Dermis blood vessel endothelial cell (primary cell): ENCODE measurements around the gene NKTR. TPM values are rescaled to one million over a fixed set of nuclear protein-coding genes. Genes with fewer than 3 reads are reported as not detected.

Experiments used
- DNase-seq: peaks from one replicate; pipeline ENCODE4 v3.0.0; 2010
- total RNA-seq: library from RNA; depleted of rRNA; stranded (reverse); fragments of >200 nt; gene quantifications from 2 replicates; pipeline ENCODE4 v1.2.3, GENCODE V29; 2014

Gene NKTR
- total RNA-seq, 1 donor from 2014 or later = 133 TPM

GRCh38 chr3:42662813-42663535 is 62.5 kb downstream of the NKTR start:
- DNase-seq = no peak

GRCh38 chr3:42663581-42664437 is 63.3 kb downstream of the NKTR start:
- no peak for DNase-seq

GRCh38 chr3:42664438-42664803 is 63.9 kb downstream of the NKTR start:
- DNase-seq = no peak

DNA sequence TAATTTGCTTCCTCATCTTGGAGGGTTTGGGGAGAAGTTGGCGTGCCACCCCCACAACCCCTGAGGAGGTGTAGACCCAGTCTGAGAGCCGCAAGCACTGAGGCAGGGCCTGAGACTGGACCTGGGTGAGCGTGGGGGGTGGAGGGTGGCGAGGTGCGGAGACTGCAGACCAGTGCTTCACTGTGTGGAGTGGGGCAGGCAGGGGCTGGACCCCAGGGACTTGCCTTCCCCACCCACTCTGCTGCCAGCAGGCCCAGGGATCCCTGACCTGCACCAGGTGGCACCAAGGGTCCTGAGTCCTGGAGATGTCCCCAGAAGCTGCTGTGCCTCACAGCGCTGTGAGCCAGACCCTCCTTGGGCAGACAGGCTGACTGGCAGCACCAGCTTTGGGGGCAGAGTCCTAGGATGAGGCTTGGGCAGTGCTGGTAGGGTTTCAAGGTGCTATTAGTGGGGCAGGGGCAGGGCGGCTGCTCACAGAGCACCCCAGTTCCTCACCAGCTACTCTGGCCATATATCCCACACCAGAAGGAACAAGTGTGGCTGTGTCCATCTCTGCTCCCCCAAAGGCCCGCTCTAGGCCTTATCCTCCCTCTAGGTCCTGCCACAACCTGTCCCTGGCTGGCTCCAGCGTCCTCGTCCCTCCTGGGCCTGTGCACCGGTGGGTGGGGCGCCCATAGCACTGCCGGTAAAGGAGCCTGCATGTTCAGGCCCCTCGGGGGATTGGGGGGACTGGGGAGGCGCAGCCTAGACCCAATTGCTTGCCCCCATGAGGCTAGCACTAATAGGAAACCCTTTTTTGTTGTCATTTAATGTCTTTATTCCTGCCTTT is 64.8 kb downstream of the NKTR start:
- DNase-seq = no peak

GRCh38 chr3:42666022-42666421 is 65.5 kb downstream of the NKTR start:
- DNase-seq = no peak

- DNase-seq = no peak
Observed at GRCh38 chr3:42666577-42666998, 66.1 kb downstream of the NKTR start.

GRCh38 chr3:42667096-42667522 is 66.6 kb downstream of the NKTR start:
- no peak for DNase-seq

DNA sequence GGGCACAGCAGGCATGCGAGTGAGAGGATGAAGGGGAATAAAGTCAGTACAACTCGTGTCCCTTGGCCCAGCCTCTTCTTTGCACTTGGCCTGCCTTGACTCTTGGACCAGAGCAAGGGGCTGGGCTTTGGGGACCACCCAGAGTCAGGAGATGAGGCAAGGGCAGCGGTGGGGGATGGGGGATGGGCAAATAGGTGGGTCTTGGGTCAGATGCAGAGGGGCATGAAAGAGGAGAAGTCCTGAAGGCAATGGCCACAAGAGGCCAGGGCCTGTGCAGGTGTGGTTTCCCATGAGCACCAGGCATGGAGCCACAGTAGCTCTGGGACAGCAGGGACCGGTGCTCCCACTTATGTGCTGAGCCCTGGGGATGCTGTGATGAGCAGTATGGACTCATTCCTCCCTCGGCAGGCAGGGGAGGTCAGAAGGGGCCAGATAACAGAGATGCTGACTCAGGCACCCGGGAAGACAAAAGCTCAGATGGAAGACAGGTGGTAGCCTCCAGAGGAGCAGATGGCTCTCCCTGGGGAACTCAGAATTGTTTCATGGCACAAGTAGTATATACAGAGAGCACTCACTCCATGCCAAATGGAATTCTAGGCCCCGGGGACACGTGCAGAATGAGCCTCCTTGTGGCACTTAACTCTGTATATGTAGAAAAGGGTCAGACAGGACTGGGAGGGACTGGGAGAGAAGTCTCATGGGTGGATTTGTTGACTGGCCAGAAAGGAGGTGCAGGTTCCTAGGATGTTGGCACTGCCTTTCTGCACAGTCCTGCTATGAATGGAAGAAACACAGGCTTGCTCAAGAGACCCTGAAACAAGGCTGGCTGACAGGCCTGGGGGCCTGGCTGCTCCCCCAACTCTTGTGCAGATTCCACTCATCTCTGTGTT is 67.3 kb downstream of the NKTR start:
- no peak for DNase-seq

DNA sequence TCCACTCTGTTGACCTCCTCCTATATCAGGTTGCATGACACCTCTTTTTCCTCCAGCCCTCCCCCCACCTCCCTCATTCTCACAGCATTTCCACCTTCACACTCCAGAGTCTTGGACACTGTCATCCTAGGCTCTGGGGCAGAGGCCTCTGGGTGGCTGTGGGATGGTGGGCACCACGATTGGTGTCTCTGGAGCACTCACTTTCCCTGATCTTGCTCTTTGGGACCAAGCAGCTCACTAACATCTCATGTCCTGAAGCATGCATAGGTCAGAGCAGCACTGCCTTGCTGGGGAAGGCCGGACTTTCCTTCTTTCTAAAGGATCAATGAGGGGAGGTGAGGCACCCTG is 67.9 kb downstream of the NKTR start:
- no peak for DNase-seq

GRCh38 chr3:42668793-42669217 is 68.3 kb downstream of the NKTR start:
- no peak for DNase-seq

DNA sequence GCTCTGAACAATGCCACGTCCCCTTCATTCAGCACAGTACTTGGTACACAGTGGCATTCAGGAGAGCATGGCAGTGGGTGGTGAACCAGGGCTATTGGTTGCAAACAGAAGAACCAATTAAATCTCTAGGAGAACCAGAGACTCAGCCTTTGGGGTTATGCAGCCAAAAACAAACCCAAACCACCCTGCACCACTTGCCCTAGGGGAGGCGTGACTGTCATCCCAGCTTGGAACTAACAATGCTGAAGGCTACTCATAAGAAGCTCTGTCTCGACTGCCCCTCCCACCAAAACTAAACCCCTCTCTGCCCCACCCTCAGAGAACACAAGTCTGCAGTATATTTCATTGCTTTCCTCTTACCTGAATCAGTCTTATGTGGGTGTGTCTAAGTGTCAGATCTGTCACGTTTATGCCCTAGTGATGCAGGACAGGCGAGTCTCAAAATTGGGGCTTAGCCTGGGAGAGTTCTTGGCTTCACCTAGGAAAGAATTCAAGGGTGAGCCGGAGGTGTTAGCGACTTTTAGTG is 69.6 kb downstream of the NKTR start:
- no peak for DNase-seq

GRCh38 chr3:42670670-42671069 is 70.2 kb downstream of the NKTR start:
- no peak for DNase-seq

DNA sequence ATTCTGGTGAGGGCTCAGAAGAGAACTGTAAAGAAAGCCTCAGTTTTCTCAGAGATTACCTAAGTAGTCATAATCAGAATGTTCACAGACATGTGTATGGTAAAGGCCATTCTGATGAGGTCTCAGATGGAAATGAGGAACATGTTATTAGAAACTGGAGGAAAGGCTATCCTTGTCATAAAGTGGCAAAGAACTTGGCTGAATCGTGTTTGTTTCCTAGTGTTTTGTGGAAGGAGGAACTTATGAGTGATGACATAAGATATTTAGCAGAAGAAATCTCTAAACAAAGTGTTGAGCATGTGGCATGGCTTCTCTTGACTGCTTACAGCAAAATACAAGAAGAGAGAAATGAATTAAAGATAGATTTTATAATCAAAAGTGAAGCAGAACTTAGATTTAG is 72.0 kb downstream of the NKTR start:
- no peak for DNase-seq

GRCh38 chr3:42673082-42673481 is 72.6 kb downstream of the NKTR start:
- no peak for DNase-seq

DNA sequence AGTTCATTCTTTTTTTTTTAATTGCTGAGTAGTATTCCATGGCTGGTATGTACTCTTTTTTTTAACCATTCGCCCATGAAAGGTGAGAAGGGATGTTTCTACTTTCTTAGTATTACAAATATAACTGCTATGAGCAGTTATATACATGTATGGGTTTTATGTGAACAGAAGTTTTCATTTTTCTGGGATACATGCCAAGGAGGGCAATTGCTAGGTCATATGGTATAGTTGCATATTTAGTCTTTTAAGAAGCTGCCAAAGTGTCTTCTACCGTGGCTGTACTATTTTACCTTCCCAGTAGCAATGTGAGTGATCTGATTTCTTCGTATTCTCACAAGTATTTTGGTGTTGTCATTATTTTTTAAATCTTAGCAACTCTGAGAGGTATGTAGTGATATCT is 73.7 kb downstream of the NKTR start:
- DNase-seq = no peak

DNA sequence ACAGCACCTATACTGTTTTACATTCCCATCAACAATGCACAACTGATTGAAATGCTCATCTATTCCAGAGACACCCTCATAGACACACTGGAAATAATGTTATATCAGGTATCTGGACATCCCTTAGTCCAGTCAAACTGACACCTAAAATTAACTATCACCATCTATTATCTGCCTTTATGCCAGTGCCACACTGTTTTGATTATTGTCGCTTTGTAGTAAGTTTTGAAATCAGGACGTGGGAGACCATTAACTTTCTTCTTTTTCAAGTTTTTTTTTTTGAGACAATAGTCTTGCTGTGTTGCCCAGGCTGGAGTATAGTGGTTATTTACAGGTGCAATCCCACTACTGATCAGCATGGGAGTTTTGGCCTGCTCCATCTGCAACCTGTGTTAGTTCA is 75.4 kb downstream of the NKTR start:
- DNase-seq = no peak

DNA sequence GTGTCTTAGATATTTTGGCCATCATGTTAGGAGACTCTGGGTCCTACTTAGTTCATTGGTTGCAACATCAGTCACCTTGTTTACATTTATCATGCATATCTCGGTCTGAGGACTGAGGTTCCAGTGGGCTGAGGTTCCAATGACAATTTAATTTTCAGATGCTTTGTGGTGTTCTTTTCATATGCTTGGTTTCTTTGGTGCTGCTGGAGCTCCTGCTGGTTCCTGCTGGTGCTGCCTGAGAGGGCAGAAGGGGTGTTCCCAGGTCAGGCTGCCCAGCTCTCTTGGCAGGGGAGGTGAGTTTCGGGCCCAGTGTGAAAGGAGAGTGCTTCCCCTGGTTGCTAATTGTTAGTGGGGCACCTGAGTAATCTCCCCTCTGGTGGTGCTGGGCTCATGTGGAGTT is 78.0 kb downstream of the NKTR start:
- no peak for DNase-seq

DNA sequence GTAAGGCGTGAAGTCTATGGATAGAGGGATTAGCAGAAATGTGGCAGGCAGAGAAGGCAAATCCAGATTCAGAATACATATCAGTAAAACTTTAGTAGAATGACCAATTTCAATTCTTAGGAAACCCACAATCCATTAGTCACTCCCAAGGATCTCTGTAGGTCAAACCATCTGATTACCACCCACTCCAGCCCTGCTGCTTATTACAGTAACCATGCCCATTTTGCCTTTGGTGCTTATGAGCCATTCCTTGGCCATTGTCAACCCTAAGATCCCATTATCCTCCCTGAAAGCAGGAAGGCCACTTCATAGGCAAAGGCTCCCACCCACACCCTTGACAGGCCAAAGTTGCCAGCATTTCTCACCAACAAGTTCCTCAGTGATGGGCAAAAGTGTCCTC is 79.8 kb downstream of the NKTR start:
- no peak for DNase-seq

DNA sequence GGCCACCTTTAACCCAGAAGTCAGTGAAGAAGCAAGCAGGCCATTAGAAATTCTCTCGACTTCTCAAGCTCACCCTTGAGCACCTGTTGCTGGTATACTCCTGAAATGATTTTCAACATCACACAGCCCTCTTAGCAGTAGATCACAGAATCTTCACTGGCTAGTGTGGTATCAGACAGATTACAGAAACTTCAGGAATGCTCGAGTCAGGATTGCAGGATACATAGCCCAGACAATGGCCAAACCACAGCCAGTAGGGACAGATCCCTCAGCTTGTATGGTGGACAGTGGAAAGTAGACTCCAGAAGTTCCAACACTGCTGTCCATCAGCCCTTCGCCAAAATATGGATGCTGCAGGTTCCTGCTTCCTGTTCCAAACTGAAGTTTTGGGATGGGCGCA is 80.3 kb downstream of the NKTR start:
- DNase-seq = no peak

DNA sequence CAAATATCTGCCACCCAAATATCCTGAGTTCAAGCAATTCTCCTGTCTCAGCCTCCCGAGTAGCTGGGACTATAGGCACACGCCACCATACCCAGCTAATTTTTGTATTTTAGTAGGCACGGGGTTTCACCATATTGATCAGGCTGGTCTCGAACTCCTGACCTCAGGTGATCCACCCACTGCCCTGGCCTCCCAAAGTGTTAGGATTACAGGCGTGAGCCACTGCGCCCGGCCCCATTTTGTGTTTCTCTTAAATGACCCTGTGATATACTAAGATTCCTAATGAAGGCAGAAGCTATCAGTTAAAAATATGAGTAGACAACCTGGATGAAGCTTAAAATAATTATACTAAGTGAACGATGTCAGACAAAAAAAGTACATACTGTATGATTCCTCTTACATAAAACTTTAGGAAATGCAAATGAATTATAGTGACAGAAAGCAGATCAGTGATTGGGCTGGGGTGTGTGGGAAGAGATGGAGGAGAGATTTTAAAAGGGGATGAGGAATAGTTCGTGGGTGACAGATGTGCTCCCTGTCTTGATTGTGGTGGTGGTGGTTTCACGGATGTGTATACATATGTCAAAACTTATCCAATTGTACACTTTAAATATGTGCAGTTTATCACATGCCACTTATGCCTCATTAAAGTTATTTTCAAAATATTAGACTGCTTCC is 81.0 kb downstream of the NKTR start:
- no peak for DNase-seq

GRCh38 chr3:42682301-42683070 is 82.0 kb downstream of the NKTR start:
- no peak for DNase-seq
